Measurements from ENCODE around the gene VPS18. TPM values are rescaled to one million over a fixed set of nuclear protein-coding genes. Genes with fewer than 3 reads are reported as not detected.

The VPS18 gene
- total RNA-seq, 1 experiment from 2014 or later = 16.9 TPM

GRCh38 chr15:40846841-40847222 is 47.4 kb upstream of the VPS18 start (continued):
- TF ChIP-seq ZBTB33 (IDR thresholded peaks at IDR 0.05; ENCODE audit: extremely low read depth, insufficient replicate concordance, low read length) (no peak), JUND (IDR thresholded peaks at IDR 0.05) (no peak), EZH2 (IDR thresholded peaks at IDR 0.05) (no peak)

- ATAC-seq (peak; percentile 46), DNase-seq (ENCODE audit: low read depth, low spot score) (no peak)
- no TSS peak for BruUV-seq (replicated peaks)
- Histone ChIP-seq H3K36me3 (ENCODE audit: control insufficient read depth in 1 of 2, insufficient read depth in 2 of 2, low read length in 2 of 2) (peaks cover 5 to 13% of the 10 kb centered on the region in 2 experiments; a peak in 3 of 4 replicates), H3K9me3 (ENCODE audit: control insufficient read depth in 1 of 2, insufficient read depth in 1 of 2, low read depth in 1 of 2, low read length in 2 of 2) (no peaks in the 10 kb centered on the region), H3K27me3 (ENCODE audit: insufficient read depth, low read length) (no peaks in the 10 kb centered on the region), H3K27ac (ENCODE audit: low read depth, low read length) (peak overlapping the region; percentile 93), H3K79me2 (ENCODE audit: insufficient read depth, low read length) (peaks cover 77% of the 10 kb centered on the region), H3K9ac (ENCODE audit: low read length) (peak overlapping the region; percentile 77; the same call in 1 of the 2 replicates), H2AFZ (ENCODE audit: low read depth, low read length, poor library complexity, severe bottlenecking) (no peak overlapping the region), H3K4me1 (ENCODE audit: control insufficient read depth in 1 of 2, insufficient read depth in 2 of 2, low read length in 2 of 2) (peaks cover 34 to 45% of the 10 kb centered on the region in 2 experiments), H4K20me1 (ENCODE audit: insufficient read depth) (no peaks in the 10 kb centered on the region; the same call in 1 of the 2 replicates), H3K9me2 (ENCODE audit: insufficient read depth) (no peaks in the 10 kb centered on the region), H3K4me2 (ENCODE audit: low read length) (peak overlapping the region; percentile 99), H3K4me3 (replicated peaks in 1 of 2; ENCODE audit: low read depth in 1 of 2, low read length in 2 of 2) (peak overlapping the region; percentile 6 to 95; a peak in 3 of 4 replicates)
- intact Hi-C loops (cut with micrococcal nuclease) = loop anchor here (1.0 kb wide), 1 partner anchor 27 kb away; the partner anchor contains the start of gene RHOV
- CTCF ChIA-PET = interaction anchor here (0.6 to 5.2 kb wide), 6 partner anchors 11 to 83 kb away, joined by 3 to 61 read pairs (median 4); partner anchors contain the start of gene VPS18
- TF ChIP-seq YY1 (IDR thresholded peaks at IDR 0.05; ENCODE audit: extremely low read depth, insufficient replicate concordance, low read depth, low read length) (no peak), POLR2AphosphoS5 (IDR thresholded peaks at IDR 0.05; ENCODE audit: low read depth, low read length) (0 out of 2 replicates have a peak, but pooled peaks have one; percentile 15), ZBTB33 (IDR thresholded peaks at IDR 0.05; ENCODE audit: extremely low read depth, insufficient replicate concordance, low read length) (no peak)
- POLR2A ChIA-PET = interaction anchor here (0.9 to 2.4 kb wide), 4 partner anchors 8 to 59 kb away, joined by 3 to 13 read pairs (median 4); no protein-coding TSS in a partner anchor
- RAD21 ChIA-PET (ENCODE audit: low non-redundant PET in 1 of 2, low total read pairs in 2 of 2, uncharacterized antibody in 2 of 2, unreplicated experiment in 2 of 2) = interaction anchor here in 1 of 2 experiments (1.0 kb wide), 1 partner anchor 47 kb away, joined by 3 read pairs; no protein-coding TSS in a partner anchor
Observed at GRCh38 chr15:40847223-40847961, 46.9 kb upstream of the VPS18 start.

Measured in HCT116 (cell line).